Left hindlimb (tissue), 1 donor: ENCODE data around the gene CCDC93.

ENCODE experiments used
- DNase-seq: peaks from one replicate; pipeline ENCODE4 v3.0.0-alpha.2; 2018

The CCDC93 gene

GRCh38 chr2:117875786-117876185, 138.1 kb downstream of the CCDC93 start:
- no peak for DNase-seq
